Measurements from ENCODE around the gene ACACB.

DNA sequence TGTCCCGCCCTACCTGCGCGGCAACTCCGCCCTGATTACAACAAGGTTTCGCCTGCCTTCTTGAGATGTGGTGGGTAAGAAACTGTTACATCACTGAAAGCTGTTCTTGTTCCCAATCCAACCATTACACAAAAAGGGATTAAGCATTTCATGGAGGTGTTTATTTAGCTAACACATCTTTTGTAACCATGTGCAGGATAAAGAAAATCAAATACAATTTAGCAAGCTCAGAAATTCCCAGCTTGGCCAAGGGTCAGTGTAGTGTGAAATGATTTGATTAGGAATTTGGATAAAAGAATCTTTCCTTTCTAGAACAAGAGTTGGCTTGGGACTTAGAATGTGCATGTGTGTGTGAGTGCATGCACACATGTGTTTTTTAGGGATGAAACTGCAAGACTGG, 186.4 kb downstream of the ACACB start:
- TF ChIP-seq GATA2 (IDR thresholded peaks at IDR 0.05; ENCODE audit: low read depth, low read length): no peak
- TF ChIP-seq GATA3 (IDR thresholded peaks at IDR 0.05; ENCODE audit: low read depth, low read length): no peak

Measured in SH-SY5Y (cell line).